NCI-H1436 (cell line): ENCODE measurements around the gene GRID1.
"Not testable (repeated sequence)": the region's sequence is repeated elsewhere in the genome, so short reads cannot be mapped to it uniquely, and the experiment has no call there.

ENCODE experiments used
- DNase-seq: peaks from one replicate; lab custom pipeline; 2025; lab: John Stamatoyannopoulos, UW

GRID1 gene

DNA sequence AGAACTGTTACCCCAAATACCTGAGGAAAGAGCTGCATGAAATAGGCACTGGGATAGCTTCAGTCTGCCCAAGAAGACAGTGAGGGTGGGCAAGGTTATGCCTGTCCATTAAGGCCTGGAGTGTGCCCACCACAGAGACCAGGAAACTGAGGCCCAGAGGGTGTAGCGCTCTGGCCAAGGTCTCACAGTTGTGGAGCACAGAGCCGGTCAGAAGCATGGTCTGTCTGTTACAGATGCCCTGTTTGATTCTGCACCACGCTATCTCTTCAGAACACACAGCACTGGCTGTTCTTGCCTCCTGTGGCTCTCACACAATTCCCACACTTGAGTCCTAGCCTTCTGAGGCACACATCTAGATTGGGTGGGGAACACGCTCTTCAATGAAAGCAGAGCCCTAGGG is 261.4 kb downstream of the GRID1 start:
- no peak for DNase-seq

DNA sequence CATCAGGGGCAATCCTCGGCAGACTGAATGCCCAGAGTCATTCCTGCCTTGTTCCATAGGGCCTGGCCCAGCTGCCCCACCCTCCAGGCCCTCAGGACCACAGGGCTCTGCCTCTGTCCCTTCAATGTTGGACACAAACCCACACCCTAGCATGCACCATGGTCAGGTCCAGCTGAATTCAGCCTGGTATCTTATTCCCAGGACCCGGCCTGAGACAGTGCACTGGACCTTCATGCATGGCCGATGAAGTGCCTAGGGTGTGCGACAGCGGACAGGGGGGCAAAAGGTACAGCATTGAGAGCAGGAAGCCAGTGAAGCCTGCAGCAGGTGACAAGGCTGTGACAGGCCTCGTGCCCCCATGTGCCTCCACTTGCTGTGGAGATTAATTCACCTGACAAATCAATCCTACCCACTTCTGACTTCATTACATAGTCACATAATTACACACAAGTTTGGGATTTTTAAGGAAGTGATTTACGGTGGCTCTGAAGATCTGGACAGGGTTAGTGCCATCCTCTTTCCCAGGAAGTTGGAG is 261.9 kb downstream of the GRID1 start:
- DNase-seq, result no peak

DNA sequence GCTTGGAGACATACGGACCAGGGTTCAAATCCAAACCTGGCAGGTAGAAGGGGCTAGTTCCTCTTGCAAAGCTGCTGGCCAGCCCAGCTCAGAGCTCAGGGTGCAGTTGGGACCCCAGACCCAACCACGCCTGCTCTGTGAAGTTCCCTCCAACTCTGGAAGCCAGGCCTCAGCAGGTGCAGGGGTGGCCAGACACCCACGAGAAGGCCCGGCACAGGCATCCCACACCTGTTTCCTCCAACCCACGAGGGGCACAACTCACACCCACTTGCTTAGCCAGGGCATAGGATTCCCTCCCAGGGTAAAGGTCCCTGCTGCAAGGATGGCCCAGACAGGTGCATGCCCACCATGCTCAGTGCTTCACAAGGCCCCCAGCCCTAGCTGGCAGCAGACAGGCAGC is 262.4 kb downstream of the GRID1 start:
- DNase-seq, result no peak

- DNase-seq, result no peak
Measured at GRCh38 chr10:86103391-86104101, 263.0 kb downstream of the GRID1 start.

DNA sequence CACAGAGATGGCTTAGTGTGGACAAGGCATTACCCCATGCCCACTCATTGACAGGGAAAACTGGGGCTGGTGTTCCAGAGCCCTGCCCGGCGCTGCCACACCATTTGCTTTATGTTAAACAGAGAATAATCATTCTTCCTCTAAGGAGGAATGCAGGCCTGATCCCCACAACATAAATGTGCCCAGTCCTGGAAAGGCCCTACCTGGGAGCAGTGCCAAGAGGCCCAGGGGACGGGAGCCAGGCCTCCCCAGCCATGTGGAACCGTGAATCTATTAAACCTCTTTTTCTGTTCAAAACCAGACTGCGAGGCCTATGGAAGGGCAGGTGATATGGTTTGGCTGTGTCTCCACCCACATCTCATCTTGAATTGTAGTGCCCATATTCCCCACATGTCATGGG is 264.1 kb downstream of the GRID1 start:
- DNase-seq, result no peak

- no peak for DNase-seq
Measured at GRCh38 chr10:86102031-86102430, 264.6 kb downstream of the GRID1 start.

GRCh38 chr10:86100581-86101061 is 266.0 kb downstream of the GRID1 start:
- DNase-seq, result peak; percentile 28

GRCh38 chr10:86099542-86100334 is 266.9 kb downstream of the GRID1 start:
- no peak for DNase-seq

GRCh38 chr10:86098187-86098881 is 268.3 kb downstream of the GRID1 start:
- no peak for DNase-seq

DNA sequence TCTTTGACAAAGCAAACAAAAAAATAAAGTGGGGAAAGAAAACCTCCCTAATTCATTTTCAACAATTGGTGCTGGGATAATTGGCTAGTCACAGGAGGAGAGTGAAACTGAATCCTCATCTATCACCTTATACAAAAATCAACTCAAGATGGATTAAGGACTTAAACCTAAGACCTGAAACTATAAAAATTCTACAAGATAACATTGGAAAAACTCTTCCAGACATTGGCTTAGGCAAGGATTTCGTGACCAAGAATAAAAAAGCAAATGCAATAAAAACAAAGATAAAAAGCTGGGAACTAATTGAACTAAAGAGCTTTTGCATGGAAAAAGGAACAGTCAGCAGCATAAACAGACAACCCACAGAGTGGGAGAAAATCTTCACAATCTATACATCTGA is 271.5 kb downstream of the GRID1 start:
- not testable (repeated sequence) for DNase-seq

DNA sequence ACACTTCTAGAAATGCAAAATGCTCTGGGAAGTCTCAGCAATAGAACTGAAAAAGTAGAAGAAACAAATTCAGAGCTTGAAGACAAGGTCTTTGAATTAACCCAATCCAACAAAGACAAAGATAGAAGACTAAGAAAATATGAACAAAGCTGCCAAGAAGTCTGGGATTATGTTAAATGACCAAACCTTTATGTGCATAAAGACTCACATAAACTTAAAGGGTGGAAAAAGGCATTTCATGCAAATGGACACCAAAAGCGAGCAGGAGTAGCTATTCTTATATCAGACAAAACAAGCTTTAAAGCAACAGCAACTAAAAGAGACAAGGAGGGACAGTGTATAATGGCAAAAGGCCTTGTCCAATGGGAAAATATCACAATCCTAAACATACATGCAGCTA is 274.3 kb downstream of the GRID1 start:
- DNase-seq, result not testable (repeated sequence)

DNA sequence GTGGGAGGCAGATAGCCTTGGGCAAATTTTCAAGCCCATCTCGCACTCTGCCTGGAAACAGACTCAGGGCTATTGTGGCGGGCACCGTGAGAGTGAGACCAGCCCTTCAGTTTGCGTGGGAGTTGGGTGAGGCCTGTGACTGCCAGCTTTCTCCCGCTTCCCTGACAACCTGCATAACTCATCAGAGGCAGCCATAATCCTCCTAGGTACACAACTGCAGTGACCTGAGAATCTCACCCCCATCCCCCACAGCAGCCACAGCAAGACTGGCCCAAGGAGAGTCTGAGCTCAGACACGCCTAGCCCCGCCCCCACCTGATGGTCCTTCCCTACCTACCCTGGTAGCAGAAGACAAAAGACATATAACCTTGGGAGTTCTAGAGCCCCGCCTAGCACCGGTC is 275.4 kb downstream of the GRID1 start:
- DNase-seq, result no peak

- no peak for DNase-seq
Measured at GRCh38 chr10:86090807-86091206, 275.8 kb downstream of the GRID1 start.

DNA sequence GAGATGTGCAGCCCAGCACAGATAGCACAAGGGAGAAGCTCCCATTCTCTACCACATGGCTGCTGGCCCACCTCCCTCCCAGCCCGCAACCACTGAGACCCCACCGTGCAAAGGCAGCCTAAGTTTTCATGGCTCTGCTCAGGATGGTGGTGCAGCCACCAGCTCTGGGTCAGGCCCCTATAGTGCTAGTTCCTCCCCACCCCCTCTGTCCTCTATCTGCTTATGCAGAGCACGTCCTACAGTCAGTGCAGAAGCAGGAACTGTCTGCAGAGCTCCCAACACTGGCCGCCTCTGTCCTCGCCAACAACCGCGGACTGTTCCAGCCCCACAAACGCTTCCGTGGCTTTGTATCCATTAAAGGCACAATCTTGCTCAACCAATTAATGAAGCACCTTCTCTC is 278.9 kb downstream of the GRID1 start:
- no peak for DNase-seq

GRCh38 chr10:86086418-86086817 is 280.2 kb downstream of the GRID1 start:
- no peak for DNase-seq

- DNase-seq, result no peak
Measured at GRCh38 chr10:86085686-86086085, 280.9 kb downstream of the GRID1 start.

GRCh38 chr10:86085136-86085535 is 281.5 kb downstream of the GRID1 start:
- no peak for DNase-seq

- no peak for DNase-seq
Measured at GRCh38 chr10:86084585-86084984, 282.0 kb downstream of the GRID1 start.

DNA sequence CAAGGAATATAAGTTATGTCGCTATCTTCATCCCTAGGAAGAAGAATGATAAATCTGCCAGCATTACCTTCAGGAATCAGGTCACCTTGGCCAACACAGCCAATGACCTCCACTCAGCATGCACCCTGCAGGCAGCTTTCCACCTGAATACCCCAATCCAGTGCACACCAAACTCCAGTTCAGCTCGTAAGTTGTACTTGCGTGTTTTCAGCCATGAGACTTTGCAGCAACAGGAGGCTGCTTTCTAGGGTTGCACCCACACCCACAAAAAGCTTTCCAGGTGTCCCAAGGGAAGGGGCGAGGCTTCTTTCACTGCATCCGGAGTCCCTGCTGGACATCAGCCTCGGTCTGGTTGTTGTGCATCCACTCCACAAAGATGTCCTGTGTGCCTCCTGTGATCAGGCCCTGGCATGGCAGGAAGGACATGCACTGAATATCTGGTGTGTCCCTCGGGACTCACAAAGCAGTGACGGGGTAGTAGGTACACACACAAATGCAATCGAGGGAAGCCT is 282.9 kb downstream of the GRID1 start:
- DNase-seq, result no peak

- no peak for DNase-seq
Measured at GRCh38 chr10:86083206-86083605, 283.4 kb downstream of the GRID1 start.

GRCh38 chr10:86082556-86082955 is 284.0 kb downstream of the GRID1 start:
- no peak for DNase-seq

- DNase-seq, result no peak
Measured at GRCh38 chr10:86079088-86079487, 287.5 kb downstream of the GRID1 start.
